HEK293 (cell line): ENCODE data around the gene NLRP9.

Experiments
- CTCF ChIA-PET: fragments of 350-600 bp; formaldehyde crosslinking; extraction: SDS; loops from one replicate; lab custom pipeline; 2021; ENCODE audit warnings: antibody characterized with exemption; lab: Yijun Ruan, JAX
- POLR2A ChIA-PET: fragments of 300-600 bp; formaldehyde crosslinking; extraction: SDS; loops from one replicate; lab custom pipeline; 2020; ENCODE audit warnings: antibody characterized with exemption, inconsistent platforms; lab: Yijun Ruan, JAX
- H3K27ac ChIP-seq: fragments of 200-500 bp; sonication (Bioruptor generic); 2 replicates; pipeline ENCODE4 v1.5.1; 2014; ENCODE audit warnings: low read depth, low read length, control low read depth, inconsistent platforms; ENCODE audit errors: extremely low read depth
- H3K36me3 ChIP-seq, 2 experiments: fragments of 200-500 bp in 1 of 2; sonication (Bioruptor generic) in 1 of 2; 1 replicate in 1 of 2; 2 replicates in 1 of 2; pipeline ENCODE4 v1.5.1; 2014 to 2017; ENCODE audit warnings: inconsistent platforms in 2 of 2, low read length in 2 of 2; ENCODE audit not compliant: control insufficient read depth in 2 of 2, insufficient read depth in 1 of 2
- H3K4me1 ChIP-seq: fragments of 200-500 bp; sonication (Bioruptor generic); 2 replicates; pipeline ENCODE4 v1.5.1; 2014; ENCODE audit warnings: mild to moderate bottlenecking, low read length, inconsistent platforms; ENCODE audit not compliant: control insufficient read depth, insufficient read depth
- H3K4me3 ChIP-seq: 2 replicates; pipeline ENCODE4 v1.5.1; 2011; ENCODE audit warnings: low read depth, mild to moderate bottlenecking, control low read depth, low read length, moderate library complexity
- H3K9me3 ChIP-seq: fragments of 200-500 bp; sonication (Bioruptor generic); 2 replicates; pipeline ENCODE4 v1.5.1; 2014; ENCODE audit warnings: low read depth, low read length, inconsistent platforms; ENCODE audit not compliant: control insufficient read depth, insufficient read depth
- ELK4 ChIP-seq: IDR thresholded peaks from 2 replicates; pipeline ENCODE4 v1.6.1; 2011; ENCODE audit warnings: mild to moderate bottlenecking, low read depth, low read length, borderline replicate concordance
- GLIS1 ChIP-seq: fragments of 450-650 bp; formaldehyde crosslinking; IDR thresholded peaks from 2 replicates; pipeline ENCODE4 v1.5.1; 2016; ENCODE audit warnings: missing biosample characterization, missing genetic modification characterization
- KLF1 ChIP-seq: fragments of 450-650 bp; formaldehyde crosslinking; IDR thresholded peaks from 2 replicates; pipeline ENCODE4 v1.5.1; 2016; ENCODE audit warnings: missing biosample characterization, missing genetic modification characterization
- MYNN ChIP-seq: fragments of 450-650 bp; formaldehyde crosslinking; IDR thresholded peaks from 2 replicates; pipeline ENCODE4 v1.5.1; 2016; ENCODE audit warnings: missing biosample characterization, missing genetic modification characterization, borderline replicate concordance
- ZBTB1 ChIP-seq: fragments of 450-650 bp; formaldehyde crosslinking; IDR thresholded peaks from 2 replicates; pipeline ENCODE4 v1.5.1; 2016; ENCODE audit warnings: missing biosample characterization, missing genetic modification characterization
- ZBTB48 ChIP-seq: fragments of 450-650 bp; formaldehyde crosslinking; IDR thresholded peaks from 2 replicates; pipeline ENCODE4 v1.5.1; 2016; ENCODE audit warnings: missing biosample characterization, missing genetic modification characterization
- ZIC2 ChIP-seq: fragments of 450-650 bp; formaldehyde crosslinking; IDR thresholded peaks from 2 replicates; pipeline ENCODE4 v1.5.1; 2016; ENCODE audit warnings: missing biosample characterization, missing genetic modification characterization
- ZNF138 ChIP-seq: fragments of 450-650 bp; formaldehyde crosslinking; IDR thresholded peaks from 2 replicates; pipeline ENCODE4 v1.5.1; 2016; ENCODE audit warnings: missing biosample characterization, missing genetic modification characterization, borderline replicate concordance
- ZNF148 ChIP-seq: fragments of 450-650 bp; formaldehyde crosslinking; IDR thresholded peaks from 2 replicates; pipeline ENCODE4 v1.5.0; 2017; ENCODE audit warnings: missing biosample characterization, missing genetic modification characterization, borderline replicate concordance
- ZNF202 ChIP-seq: fragments of 450-650 bp; formaldehyde crosslinking; IDR thresholded peaks from 2 replicates; pipeline ENCODE4 v1.5.1; 2016; ENCODE audit warnings: missing biosample characterization, missing genetic modification characterization, borderline replicate concordance
- ZNF23 ChIP-seq: fragments of 450-650 bp; formaldehyde crosslinking; IDR thresholded peaks from 2 replicates; pipeline ENCODE4 v1.5.1; 2016; ENCODE audit warnings: missing biosample characterization, missing genetic modification characterization, borderline replicate concordance
- ZNF24 ChIP-seq: fragments of 450-650 bp; formaldehyde crosslinking; IDR thresholded peaks from 2 replicates; pipeline ENCODE4 v1.5.1; 2016; ENCODE audit warnings: missing biosample characterization, missing genetic modification characterization
- ZNF354C ChIP-seq: fragments of 450-650 bp; formaldehyde crosslinking; IDR thresholded peaks from 2 replicates; pipeline ENCODE4 v1.5.1; 2016; ENCODE audit warnings: missing biosample characterization, missing genetic modification characterization, low read depth, borderline replicate concordance
- ZNF366 ChIP-seq: fragments of 450-650 bp; formaldehyde crosslinking; conservative IDR thresholded peaks from 2 replicates; pipeline ENCODE4 v1.5.1; 2016; ENCODE audit warnings: missing biosample characterization, missing genetic modification characterization
- ZNF501 ChIP-seq: fragments of 450-650 bp; formaldehyde crosslinking; IDR thresholded peaks from 2 replicates; pipeline ENCODE4 v1.5.1; 2016; ENCODE audit warnings: missing biosample characterization, missing genetic modification characterization
- ZNF624 ChIP-seq: fragments of 450-650 bp; formaldehyde crosslinking; IDR thresholded peaks from 2 replicates; pipeline ENCODE4 v1.5.1; 2017; ENCODE audit warnings: missing biosample characterization, missing genetic modification characterization
- ZNF670 ChIP-seq: fragments of 450-650 bp; formaldehyde crosslinking; IDR thresholded peaks from 2 replicates; pipeline ENCODE4 v1.5.1; 2016; ENCODE audit warnings: missing biosample characterization, missing genetic modification characterization, low read depth
- TF ChIP-seq, protein P1 (sequence below): fragments of 450-650 bp; IDR thresholded peaks from 2 replicates; pipeline ENCODE4 v1.5.1; 2018; ENCODE audit warnings: missing biosample characterization, missing genetic modification characterization
- TF ChIP-seq, protein P2 (sequence below): fragments of 450-650 bp; formaldehyde crosslinking; IDR thresholded peaks from 2 replicates; pipeline ENCODE4 v1.5.1; 2016; ENCODE audit warnings: missing biosample characterization, missing genetic modification characterization
- TF ChIP-seq, protein P3 (sequence below): fragments of 450-650 bp; formaldehyde crosslinking; IDR thresholded peaks from 2 replicates; pipeline ENCODE4 v1.5.1; 2016; ENCODE audit warnings: missing biosample characterization, missing genetic modification characterization

NLRP9 gene

DNA sequence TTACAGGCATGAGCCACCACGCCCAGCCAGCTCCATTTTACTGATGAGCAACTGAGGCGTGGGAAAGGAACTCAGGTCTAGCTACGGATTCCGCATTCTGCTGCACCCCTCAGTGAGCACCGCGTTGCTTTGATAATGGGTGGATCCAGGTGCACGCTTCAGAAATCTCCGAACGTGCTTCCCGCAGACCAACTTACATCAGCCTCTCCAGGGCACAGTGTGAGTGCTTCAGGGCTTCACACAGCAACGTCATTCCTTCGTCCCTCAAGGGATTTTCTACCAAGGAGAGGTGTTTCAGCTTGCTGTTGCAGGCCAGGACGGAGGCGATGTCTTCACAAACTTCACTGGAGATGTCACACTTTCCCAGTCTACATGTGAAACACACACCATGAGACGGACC lies 21.7 kb downstream of the NLRP9 start:
- H3K4me3 ChIP-seq: no peak overlapping the region
- H3K27ac ChIP-seq: no peak overlapping the region
- H3K36me3 ChIP-seq: no peaks in the 10 kb centered on the region
- no peaks in the 10 kb centered on the region for H3K9me3 ChIP-seq
- H3K4me1 ChIP-seq: no peaks in the 10 kb centered on the region
- TF ChIP-seq ZNF23 (tag by site-specific recombination): no peak
- no peak for TF ChIP-seq ZNF670 (tag by site-specific recombination)
- TF ChIP-seq MYNN: no peak
- TF ChIP-seq, protein P1, sequence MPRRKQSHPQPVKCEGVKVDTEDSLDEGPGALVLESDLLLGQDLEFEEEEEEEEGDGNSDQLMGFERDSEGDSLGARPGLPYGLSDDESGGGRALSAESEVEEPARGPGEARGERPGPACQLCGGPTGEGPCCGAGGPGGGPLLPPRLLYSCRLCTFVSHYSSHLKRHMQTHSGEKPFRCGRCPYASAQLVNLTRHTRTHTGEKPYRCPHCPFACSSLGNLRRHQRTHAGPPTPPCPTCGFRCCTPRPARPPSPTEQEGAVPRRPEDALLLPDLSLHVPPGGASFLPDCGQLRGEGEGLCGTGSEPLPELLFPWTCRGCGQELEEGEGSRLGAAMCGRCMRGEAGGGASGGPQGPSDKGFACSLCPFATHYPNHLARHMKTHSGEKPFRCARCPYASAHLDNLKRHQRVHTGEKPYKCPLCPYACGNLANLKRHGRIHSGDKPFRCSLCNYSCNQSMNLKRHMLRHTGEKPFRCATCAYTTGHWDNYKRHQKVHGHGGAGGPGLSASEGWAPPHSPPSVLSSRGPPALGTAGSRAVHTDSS (tag by site-specific recombination): no peak
- no peak for TF ChIP-seq ZNF138 (tag by site-specific recombination)
- no peak for TF ChIP-seq ZNF148
- TF ChIP-seq ZNF354C: no peak
- TF ChIP-seq ZBTB48 (tag by site-specific recombination): no peak
- no peak for TF ChIP-seq ZIC2 (tag by site-specific recombination)
- TF ChIP-seq ZNF624 (tag by site-specific recombination): no peak
- no peak for TF ChIP-seq GLIS1 (tag by site-specific recombination)
- TF ChIP-seq, protein P2, sequence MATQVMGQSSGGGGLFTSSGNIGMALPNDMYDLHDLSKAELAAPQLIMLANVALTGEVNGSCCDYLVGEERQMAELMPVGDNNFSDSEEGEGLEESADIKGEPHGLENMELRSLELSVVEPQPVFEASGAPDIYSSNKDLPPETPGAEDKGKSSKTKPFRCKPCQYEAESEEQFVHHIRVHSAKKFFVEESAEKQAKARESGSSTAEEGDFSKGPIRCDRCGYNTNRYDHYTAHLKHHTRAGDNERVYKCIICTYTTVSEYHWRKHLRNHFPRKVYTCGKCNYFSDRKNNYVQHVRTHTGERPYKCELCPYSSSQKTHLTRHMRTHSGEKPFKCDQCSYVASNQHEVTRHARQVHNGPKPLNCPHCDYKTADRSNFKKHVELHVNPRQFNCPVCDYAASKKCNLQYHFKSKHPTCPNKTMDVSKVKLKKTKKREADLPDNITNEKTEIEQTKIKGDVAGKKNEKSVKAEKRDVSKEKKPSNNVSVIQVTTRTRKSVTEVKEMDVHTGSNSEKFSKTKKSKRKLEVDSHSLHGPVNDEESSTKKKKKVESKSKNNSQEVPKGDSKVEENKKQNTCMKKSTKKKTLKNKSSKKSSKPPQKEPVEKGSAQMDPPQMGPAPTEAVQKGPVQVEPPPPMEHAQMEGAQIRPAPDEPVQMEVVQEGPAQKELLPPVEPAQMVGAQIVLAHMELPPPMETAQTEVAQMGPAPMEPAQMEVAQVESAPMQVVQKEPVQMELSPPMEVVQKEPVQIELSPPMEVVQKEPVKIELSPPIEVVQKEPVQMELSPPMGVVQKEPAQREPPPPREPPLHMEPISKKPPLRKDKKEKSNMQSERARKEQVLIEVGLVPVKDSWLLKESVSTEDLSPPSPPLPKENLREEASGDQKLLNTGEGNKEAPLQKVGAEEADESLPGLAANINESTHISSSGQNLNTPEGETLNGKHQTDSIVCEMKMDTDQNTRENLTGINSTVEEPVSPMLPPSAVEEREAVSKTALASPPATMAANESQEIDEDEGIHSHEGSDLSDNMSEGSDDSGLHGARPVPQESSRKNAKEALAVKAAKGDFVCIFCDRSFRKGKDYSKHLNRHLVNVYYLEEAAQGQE (tag by site-specific recombination): no peak
- TF ChIP-seq, protein P3, sequence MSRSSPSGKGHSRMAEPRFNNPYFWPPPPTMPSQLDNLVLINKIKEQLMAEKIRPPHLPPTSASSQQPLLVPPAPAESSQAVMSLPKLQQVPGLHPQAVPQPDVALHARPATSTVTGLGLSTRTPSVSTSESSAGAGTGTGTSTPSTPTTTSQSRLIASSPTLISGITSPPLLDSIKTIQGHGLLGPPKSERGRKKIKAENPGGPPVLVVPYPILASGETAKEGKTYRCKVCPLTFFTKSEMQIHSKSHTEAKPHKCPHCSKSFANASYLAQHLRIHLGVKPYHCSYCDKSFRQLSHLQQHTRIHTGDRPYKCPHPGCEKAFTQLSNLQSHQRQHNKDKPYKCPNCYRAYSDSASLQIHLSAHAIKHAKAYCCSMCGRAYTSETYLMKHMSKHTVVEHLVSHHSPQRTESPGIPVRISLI (tag by site-specific recombination): no peak
- no peak for TF ChIP-seq ZNF202
- TF ChIP-seq ZNF24 (tag by site-specific recombination): no peak
- TF ChIP-seq ZBTB1: no peak
- no peak for TF ChIP-seq ELK4
- TF ChIP-seq KLF1: no peak
- TF ChIP-seq ZNF501 (tag by site-specific recombination): no peak
- no peak for TF ChIP-seq ZNF366 (tag by site-specific recombination)
- CTCF ChIA-PET: no interaction called here
- POLR2A ChIA-PET: no interaction called here
